Progenitor cell of endocrine pancreas (in vitro differentiated cells): ENCODE results near the gene MCRIP2. TPM values are rescaled to one million over a fixed set of nuclear protein-coding genes. Genes with fewer than 3 reads are reported as not detected.
A peak's percentile ranks its signal among the peaks of the same experiment; 100 is the strongest.

Experiments
- DNase-seq: peaks from one replicate; pipeline ENCODE4 v3.0.0; 2021; ENCODE audit warnings: low spot score; ENCODE audit not compliant: unreplicated experiment
- H3K27ac Mint-ChIP-seq: 2 replicates; pipeline ENCODE4 v1.8.0; 2021; ENCODE audit warnings: mild to moderate bottlenecking, moderate library complexity, mixed read lengths
- H3K27me3 Mint-ChIP-seq: 2 replicates; pipeline ENCODE4 v1.8.0; 2021; ENCODE audit warnings: mixed read lengths
- H3K36me3 Mint-ChIP-seq: 2 replicates; pipeline ENCODE4 v1.8.0; 2022; ENCODE audit warnings: mixed read lengths; ENCODE audit not compliant: insufficient read depth
- H3K4me1 Mint-ChIP-seq: 2 replicates; pipeline ENCODE4 v1.8.0; 2021; ENCODE audit warnings: low read depth, mixed read lengths
- H3K4me3 Mint-ChIP-seq: 2 replicates; pipeline ENCODE4 v1.8.0; 2021; ENCODE audit warnings: low read depth, mild to moderate bottlenecking, moderate library complexity, mixed read lengths
- H3K9me3 Mint-ChIP-seq: 2 replicates; pipeline ENCODE4 v1.8.0; 2021; ENCODE audit warnings: low read depth, mixed read lengths
- total RNA-seq: library from RNA; stranded (reverse); gene quantifications from 2 replicates; pipeline ENCODE4 v1.2.1, GENCODE V29; 2021
- TF ChIP-seq, protein P1 (sequence below): fragments of 200-600 bp; sonication (generic); IDR thresholded peaks from one replicate; pipeline ENCODE4 v1.5.0; 2021; ENCODE audit warnings: antibody characterized with exemption, mild to moderate bottlenecking; ENCODE audit not compliant: unreplicated experiment

MCRIP2 gene
- total RNA-seq, 1 donor from 2014 or later = 31.4 TPM

DNA sequence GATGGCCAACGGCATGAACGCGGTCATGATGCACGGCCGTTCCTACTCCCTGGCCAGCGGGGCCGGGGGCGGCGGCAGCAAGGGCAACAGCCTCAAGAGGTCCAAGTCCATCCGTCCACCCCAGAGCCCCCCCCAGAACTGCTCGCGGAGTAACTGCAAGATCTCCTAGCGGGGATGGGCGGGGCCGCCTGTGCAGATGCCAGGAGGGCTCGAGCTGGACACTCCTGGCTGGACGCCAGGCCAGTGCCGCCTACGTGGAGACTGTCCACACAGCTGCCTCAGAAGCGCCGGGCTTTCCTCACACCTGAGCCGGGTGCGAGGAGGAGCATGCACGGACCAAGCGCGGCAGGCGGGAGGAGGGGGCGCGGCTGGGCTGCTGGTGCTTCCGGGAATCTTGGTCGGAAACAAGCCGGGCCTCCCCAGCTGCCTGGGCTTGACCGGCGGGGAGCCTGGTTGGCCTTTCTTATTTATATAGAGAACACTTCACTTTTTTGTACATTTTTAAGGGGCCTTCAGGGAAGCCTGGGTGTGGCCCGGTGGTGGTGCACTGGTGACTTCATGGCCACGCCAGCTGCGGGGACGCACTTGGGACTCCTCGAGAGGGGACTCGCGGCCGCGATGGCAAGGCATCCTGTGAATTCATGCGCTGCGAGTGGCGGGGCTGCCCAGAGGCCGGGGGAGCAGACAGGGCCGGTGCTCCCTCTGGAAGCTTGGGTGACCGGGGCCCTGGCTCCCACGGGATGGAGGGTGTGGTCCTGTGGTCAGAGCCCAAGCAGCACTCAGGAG, 14.0 kb upstream of the MCRIP2 start:
- Mint-ChIP-seq H3K4me1 (peaks cover 12% of the 10 kb centered on the region), H3K27ac (no peak overlapping the region), H3K4me3 (no peak overlapping the region), H3K36me3 (peaks cover 6% of the 10 kb centered on the region), H3K27me3 (no peaks in the 10 kb centered on the region), H3K9me3 (no peaks in the 10 kb centered on the region)
- TF ChIP-seq, protein P1, sequence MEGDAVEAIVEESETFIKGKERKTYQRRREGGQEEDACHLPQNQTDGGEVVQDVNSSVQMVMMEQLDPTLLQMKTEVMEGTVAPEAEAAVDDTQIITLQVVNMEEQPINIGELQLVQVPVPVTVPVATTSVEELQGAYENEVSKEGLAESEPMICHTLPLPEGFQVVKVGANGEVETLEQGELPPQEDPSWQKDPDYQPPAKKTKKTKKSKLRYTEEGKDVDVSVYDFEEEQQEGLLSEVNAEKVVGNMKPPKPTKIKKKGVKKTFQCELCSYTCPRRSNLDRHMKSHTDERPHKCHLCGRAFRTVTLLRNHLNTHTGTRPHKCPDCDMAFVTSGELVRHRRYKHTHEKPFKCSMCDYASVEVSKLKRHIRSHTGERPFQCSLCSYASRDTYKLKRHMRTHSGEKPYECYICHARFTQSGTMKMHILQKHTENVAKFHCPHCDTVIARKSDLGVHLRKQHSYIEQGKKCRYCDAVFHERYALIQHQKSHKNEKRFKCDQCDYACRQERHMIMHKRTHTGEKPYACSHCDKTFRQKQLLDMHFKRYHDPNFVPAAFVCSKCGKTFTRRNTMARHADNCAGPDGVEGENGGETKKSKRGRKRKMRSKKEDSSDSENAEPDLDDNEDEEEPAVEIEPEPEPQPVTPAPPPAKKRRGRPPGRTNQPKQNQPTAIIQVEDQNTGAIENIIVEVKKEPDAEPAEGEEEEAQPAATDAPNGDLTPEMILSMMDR = no peak
- no peak for DNase-seq

DNA sequence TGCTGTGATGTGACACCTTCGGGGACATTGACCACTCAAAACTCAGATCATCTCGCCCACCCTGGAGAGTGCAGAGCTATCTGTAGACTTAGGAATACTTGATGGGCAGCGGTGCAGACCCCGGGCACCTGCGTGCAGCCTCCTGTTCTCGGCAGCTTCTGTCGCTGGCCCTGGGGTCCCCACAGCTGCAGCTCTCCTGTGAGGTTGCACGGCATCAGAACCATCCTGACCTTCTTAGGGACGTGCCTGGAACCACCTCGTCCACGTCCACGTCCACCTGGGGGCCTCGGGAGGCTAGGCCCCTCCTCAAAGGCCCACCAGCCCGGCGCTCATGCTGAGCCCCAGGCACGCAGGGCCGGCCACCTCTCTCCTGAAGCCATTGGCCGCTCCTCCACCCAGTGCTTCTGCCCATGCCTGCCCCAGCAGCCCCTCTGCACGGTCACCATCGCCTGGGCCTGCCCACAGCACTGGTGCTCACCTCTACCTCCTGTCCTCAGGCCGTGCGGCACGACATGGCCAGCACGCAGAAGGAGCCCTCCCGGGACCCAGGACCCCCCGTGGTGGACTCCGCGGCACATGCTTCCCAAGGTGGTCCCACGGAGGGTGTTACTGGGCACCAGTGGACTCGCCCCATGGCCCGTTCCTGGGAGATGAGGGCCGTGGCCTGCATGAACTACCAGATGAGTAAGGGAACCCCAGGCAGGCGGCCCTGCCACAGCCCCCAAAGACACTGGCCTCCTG, 13.1 kb upstream of the MCRIP2 start:
- peaks cover 6% of the 10 kb centered on the region for H3K36me3 Mint-ChIP-seq
- TF ChIP-seq, protein P1 = no peak
- H3K9me3 Mint-ChIP-seq = no peaks in the 10 kb centered on the region
- peaks cover 12% of the 10 kb centered on the region for H3K4me1 Mint-ChIP-seq
- H3K27ac Mint-ChIP-seq = peak overlapping the region; percentile 96
- H3K27me3 Mint-ChIP-seq = no peaks in the 10 kb centered on the region
- no peak for DNase-seq
- peak overlapping the region; percentile 57 for H3K4me3 Mint-ChIP-seq

DNA sequence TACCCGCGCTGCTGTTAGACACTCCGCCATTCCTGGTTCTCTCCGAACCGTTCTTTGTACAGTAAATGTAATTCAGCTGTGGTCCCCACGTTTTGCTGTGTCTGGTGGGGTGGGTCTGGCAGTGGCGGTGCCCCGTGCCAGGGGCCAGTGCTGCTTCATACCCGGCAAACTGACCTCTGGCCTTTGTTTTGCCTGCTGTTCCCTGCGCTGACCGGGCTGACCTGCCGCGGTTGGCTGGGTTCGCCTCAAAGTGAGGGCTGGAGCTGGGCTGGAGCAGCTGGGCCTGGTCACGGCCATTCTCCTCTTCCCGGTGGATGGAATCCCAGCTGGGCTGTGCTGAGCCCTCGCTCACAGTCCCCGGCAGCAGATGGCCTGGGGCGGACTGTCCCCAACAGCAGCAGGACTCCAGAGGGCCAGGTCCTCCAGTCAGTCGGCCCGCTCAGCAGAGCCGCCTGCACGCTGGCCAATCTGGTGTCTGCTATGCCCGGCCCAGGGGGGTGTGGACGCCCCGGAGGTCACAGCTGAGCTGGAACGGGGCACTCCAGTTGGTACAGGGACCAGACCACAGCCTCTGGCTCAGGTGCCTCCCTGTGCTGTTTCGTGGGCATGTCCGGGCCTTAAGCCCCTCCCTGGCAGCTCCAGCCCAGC, 12.3 kb upstream of the MCRIP2 start:
- Mint-ChIP-seq H3K27ac (peak overlapping the region; percentile 96), H3K27me3 (no peaks in the 10 kb centered on the region), H3K36me3 (peaks cover 6% of the 10 kb centered on the region), H3K9me3 (no peaks in the 10 kb centered on the region), H3K4me1 (peaks cover 13% of the 10 kb centered on the region), H3K4me3 (peak overlapping the region; percentile 57)
- DNase-seq = peak; percentile 51
- TF ChIP-seq, protein P1 = no peak

DNA sequence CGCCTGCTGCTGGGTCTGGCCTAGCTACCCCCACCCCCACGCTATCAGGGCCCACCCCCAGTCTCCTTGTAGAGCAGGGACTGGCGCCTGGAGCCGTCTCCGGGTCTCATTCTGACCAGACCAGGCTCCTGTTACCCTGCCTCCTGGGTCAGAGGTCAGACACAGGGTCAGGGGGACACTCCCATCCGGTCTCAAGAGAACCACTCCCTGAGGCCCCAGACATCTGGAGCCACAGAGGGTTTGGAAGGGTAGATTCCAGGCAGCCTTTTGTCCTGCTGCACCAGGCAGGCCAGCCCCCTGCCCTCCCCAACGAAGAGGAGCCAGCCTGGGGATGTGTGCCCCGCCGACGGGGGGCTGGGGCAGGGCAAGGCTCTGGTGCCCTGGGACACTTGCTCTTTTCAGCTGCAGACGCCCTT, 11.8 kb upstream of the MCRIP2 start:
- TF ChIP-seq, protein P1 = no peak
- peak overlapping the region; percentile 96 for H3K27ac Mint-ChIP-seq
- no peaks in the 10 kb centered on the region for H3K9me3 Mint-ChIP-seq
- DNase-seq = no peak
- peak overlapping the region; percentile 55 for H3K4me3 Mint-ChIP-seq
- peaks cover 6% of the 10 kb centered on the region for H3K36me3 Mint-ChIP-seq
- peaks cover 14% of the 10 kb centered on the region for H3K4me1 Mint-ChIP-seq
- H3K27me3 Mint-ChIP-seq = no peaks in the 10 kb centered on the region

DNA sequence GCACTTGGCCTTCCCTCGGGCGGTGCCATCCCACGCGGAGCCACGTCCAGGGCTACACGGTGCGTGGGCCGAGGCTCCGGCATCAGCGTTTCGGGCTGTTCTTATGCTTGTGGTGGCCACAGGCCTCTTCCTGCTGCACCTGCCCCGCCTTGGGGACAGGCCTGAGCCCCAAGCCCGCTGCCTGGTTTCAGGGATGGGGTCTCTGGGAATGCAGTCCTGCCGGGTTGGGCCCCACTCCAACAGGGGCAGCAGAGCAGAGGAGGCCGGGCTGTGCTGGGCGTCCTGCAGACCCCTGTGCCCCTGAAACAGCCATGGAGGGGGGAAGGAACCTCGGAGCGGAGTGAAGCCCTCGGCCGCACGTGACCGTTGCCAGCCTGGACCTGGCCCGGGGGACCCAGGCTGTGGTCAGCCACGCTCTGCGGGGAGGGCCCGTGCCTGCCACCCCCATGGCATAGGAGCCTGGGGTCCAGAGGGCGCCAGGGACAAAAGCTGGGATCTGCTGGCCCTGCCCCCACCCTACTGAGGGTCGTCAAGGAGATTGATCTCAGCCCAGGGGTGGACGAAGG, 11.3 kb upstream of the MCRIP2 start:
- peaks cover 6% of the 10 kb centered on the region for H3K36me3 Mint-ChIP-seq
- peak; percentile 31 for DNase-seq
- H3K27ac Mint-ChIP-seq = peak overlapping the region; percentile 96
- H3K4me3 Mint-ChIP-seq = peak overlapping the region; percentile 66
- H3K4me1 Mint-ChIP-seq = peaks cover 14% of the 10 kb centered on the region
- no peaks in the 10 kb centered on the region for H3K27me3 Mint-ChIP-seq
- TF ChIP-seq, protein P1 = no peak
- H3K9me3 Mint-ChIP-seq = no peaks in the 10 kb centered on the region
